ENCODE results near the gene SLC25A33. TPM values are rescaled to one million over a fixed set of nuclear protein-coding genes. Genes with fewer than 3 reads are reported as not detected.

SLC25A33 gene
- polyA plus RNA-seq, 2 of the 4 experiments (the other 2 are of a cell fraction): 3.1 to 4.9 TPM

- TF ChIP-seq HMGXB4 (CRISPR knock-in tag; IDR thresholded peaks at IDR 0.05; ENCODE audit: borderline replicate concordance) (no peak), PBX3 (IDR thresholded peaks at IDR 0.05) (no peak), RAD21 (conservative IDR thresholded peaks at IDR 0.05 in 1 of 2, IDR thresholded peaks at IDR 0.05 in 1 of 2) (no peak), ZNF302 (CRISPR knock-in tag; IDR thresholded peaks at IDR 0.05) (no peak), RCOR1 (IDR thresholded peaks at IDR 0.05; ENCODE audit: low read depth, low read length) (no peak), FOSL2 (IDR thresholded peaks at IDR 0.05) (no peak), FOSL2 (CRISPR knock-in tag; IDR thresholded peaks at IDR 0.05) (no peak), CTCF (IDR thresholded peaks at IDR 0.05) (no peak)
These were observed 63.5 kb downstream of the SLC25A33 start (continued) for GRCh38 chr1:9602794-9603167.

- Histone ChIP-seq H3K4me1 (no peaks in the 10 kb centered on the region), H3K27ac (no peak overlapping the region), H3K4me3 (no peak overlapping the region), H3K4me2 (no peak overlapping the region), H3K9me3 (no peaks in the 10 kb centered on the region)
- CTCF ChIA-PET: interaction anchor here (0.8 to 1.1 kb wide), 2 partner anchors 12 to 23 kb away, joined by 3 to 4 read pairs; no protein-coding TSS in a partner anchor
- WGBS (ENCODE audit: missing lambda C conversion rate): 90% methylated on average over 10 of the region's 14 CpGs
- POLR2A ChIA-PET: no interaction called here
- TF ChIP-seq SMC3 (IDR thresholded peaks at IDR 0.05) (no peak), RFX5 (IDR thresholded peaks at IDR 0.05) (no peak), ZNF302 (CRISPR knock-in tag; IDR thresholded peaks at IDR 0.05) (no peak), SREBF2 (IDR thresholded peaks at IDR 0.05) (no peak)
- DNase-seq (ENCODE audit: low read depth in 1 of 2, low spot score in 1 of 2) (no peak), ATAC-seq (no peak), FAIRE-seq (no peak)
These were observed 64.0 kb downstream of the SLC25A33 start for GRCh38 chr1:9603307-9603706.

GRCh38 chr1:9603766-9604753 is 64.8 kb downstream of the SLC25A33 start:
- Histone ChIP-seq H3K4me2 (no peak overlapping the region), H3K4me1 (no peaks in the 10 kb centered on the region), H3K9me3 (no peaks in the 10 kb centered on the region), H3K27ac (no peak overlapping the region), H3K4me3 (no peak overlapping the region)
- ATAC-seq: no peak
- TF ChIP-seq FOXS1 (CRISPR knock-in tag; IDR thresholded peaks at IDR 0.05) (no peak), KDM1A (IDR thresholded peaks at IDR 0.05; ENCODE audit: low read depth) (no peak), FOSB (CRISPR knock-in tag; IDR thresholded peaks at IDR 0.05) (no peak), ZFP36 (IDR thresholded peaks at IDR 0.05; ENCODE audit: borderline replicate concordance, partially characterized antibody) (no peak), PHF8 (IDR thresholded peaks at IDR 0.05; ENCODE audit: borderline replicate concordance, low read depth) (no peak), FOSL2 (IDR thresholded peaks at IDR 0.05) (no peak), FOSL2 (CRISPR knock-in tag; IDR thresholded peaks at IDR 0.05) (no peak), HMGXB4 (CRISPR knock-in tag; IDR thresholded peaks at IDR 0.05; ENCODE audit: borderline replicate concordance) (no peak), ZC3H11A (IDR thresholded peaks at IDR 0.05) (no peak), RAD21 (conservative IDR thresholded peaks at IDR 0.05 in 1 of 2, IDR thresholded peaks at IDR 0.05 in 1 of 2) (no peak), SMC3 (IDR thresholded peaks at IDR 0.05) (no peak), MYC (IDR thresholded peaks at IDR 0.05; ENCODE audit: borderline replicate concordance, low read length) (no peak), JUNB (IDR thresholded peaks at IDR 0.05) (no peak), NPAS2 (CRISPR knock-in tag; IDR thresholded peaks at IDR 0.05; ENCODE audit: borderline replicate concordance) (no peak), USF2 (IDR thresholded peaks at IDR 0.05) (no peak), HOXB5 (CRISPR knock-in tag; IDR thresholded peaks at IDR 0.05) (no peak), EHMT2 (IDR thresholded peaks at IDR 0.05; ENCODE audit: low read depth) (no peak), TP53 (CRISPR knock-in tag; IDR thresholded peaks at IDR 0.05) (no peak), POLR2A (IDR thresholded peaks at IDR 0.05; ENCODE audit: low read length) (no peak), EHF (CRISPR knock-in tag; IDR thresholded peaks at IDR 0.05) (no peak)
- CTCF ChIA-PET: interaction anchor here (0.5 to 1.1 kb wide), 3 partner anchors 11 to 228 kb away, joined by 3 to 4 read pairs (median 3); no protein-coding TSS in a partner anchor
- FAIRE-seq: no peak
- DNase-seq (ENCODE audit: low read depth in 1 of 2, low spot score in 1 of 2): no peak
- POLR2A ChIA-PET: no interaction called here
- WGBS (ENCODE audit: missing lambda C conversion rate): 94% methylated on average over 30 of the region's 42 CpGs

All from A549 (cell line).